C4-2B (cell line): Measurements from ENCODE around the gene ACP6.

ENCODE experiments used
- H3K27ac ChIP-seq: fragments of 450-650 bp; 2 replicates; pipeline ENCODE4 v1.5.1; 2017
- ZFX ChIP-seq: fragments of 450-650 bp; IDR thresholded peaks from 2 replicates; pipeline ENCODE4 v1.6.1; 2017
- TF ChIP-seq, protein P1 (sequence below): fragments of 450-650 bp; conservative IDR thresholded peaks from 2 replicates; pipeline ENCODE4 v1.5.1; 2017; ENCODE audit warnings: mild to moderate bottlenecking

Gene ACP6

GRCh38 chr1:147634645-147635044 lies 35.7 kb downstream of the ACP6 start:
- no peak overlapping the region for H3K27ac ChIP-seq
- no peak for TF ChIP-seq ZFX
- TF ChIP-seq, protein P1, sequence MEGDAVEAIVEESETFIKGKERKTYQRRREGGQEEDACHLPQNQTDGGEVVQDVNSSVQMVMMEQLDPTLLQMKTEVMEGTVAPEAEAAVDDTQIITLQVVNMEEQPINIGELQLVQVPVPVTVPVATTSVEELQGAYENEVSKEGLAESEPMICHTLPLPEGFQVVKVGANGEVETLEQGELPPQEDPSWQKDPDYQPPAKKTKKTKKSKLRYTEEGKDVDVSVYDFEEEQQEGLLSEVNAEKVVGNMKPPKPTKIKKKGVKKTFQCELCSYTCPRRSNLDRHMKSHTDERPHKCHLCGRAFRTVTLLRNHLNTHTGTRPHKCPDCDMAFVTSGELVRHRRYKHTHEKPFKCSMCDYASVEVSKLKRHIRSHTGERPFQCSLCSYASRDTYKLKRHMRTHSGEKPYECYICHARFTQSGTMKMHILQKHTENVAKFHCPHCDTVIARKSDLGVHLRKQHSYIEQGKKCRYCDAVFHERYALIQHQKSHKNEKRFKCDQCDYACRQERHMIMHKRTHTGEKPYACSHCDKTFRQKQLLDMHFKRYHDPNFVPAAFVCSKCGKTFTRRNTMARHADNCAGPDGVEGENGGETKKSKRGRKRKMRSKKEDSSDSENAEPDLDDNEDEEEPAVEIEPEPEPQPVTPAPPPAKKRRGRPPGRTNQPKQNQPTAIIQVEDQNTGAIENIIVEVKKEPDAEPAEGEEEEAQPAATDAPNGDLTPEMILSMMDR: no peak

GRCh38 chr1:147633759-147634158 lies 36.6 kb downstream of the ACP6 start:
- TF ChIP-seq ZFX: no peak
- TF ChIP-seq, protein P1: no peak
- no peak overlapping the region for H3K27ac ChIP-seq

DNA sequence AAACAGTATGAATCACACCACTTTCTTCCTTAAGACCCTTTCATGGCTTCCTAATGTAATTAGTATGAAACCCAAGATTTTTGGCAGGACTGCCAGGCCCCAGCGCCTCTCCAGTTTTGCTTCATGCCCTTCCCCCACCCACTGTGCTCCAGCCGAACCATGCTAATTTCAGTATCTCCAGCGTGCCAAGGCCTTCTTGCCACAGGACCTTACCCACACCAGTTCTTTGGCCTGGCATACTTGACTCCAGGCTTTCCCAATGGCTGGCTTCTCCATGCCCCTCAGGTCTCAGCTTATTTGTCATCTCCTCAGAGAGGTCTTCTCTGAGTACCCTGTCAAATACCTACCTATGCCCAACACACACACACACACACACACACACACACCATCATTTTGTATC lies 38.5 kb downstream of the ACP6 start:
- TF ChIP-seq ZFX: no peak
- TF ChIP-seq, protein P1: no peak
- H3K27ac ChIP-seq: no peak overlapping the region; the same call in 1 of the 2 replicates

DNA sequence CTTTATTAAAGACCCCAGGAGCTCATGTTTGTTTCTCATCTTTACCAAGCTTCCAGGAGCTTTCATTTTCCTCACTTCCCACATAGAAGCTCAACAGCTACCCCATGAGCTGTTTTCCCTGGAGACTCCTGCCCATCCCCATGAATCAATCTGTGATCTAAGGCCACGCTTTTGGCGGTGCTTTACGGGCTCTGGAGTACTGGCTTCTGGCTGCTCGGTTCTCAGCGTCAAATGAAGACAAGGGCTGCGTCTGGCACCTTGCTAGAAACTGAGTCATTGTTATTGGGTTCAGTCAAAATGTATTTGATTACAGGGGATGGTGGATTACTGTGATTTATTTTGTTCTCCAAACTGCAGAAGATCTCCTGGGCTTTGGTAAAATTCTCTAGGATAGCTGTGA lies 39.9 kb downstream of the ACP6 start:
- no peak overlapping the region for H3K27ac ChIP-seq
- TF ChIP-seq ZFX: no peak
- TF ChIP-seq, protein P1: no peak

DNA sequence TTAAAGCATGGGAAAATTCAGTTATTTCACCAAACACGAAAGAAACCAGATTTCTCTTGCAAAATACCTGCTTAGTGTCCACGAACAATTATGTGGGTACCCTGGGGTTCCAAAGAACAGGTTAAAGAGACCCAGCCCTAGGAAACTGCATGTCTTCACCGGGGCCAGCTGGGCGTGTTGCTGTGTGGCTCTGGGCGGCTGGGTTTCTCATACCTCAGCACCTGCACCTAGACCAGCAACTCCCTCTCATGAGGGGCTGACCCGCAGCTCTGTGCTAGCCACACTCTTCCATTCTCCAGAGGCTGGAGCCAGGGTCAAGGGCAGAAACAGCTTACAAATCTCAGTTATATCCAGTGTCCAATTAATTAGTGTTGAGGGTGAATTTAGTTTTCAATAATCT lies 40.3 kb downstream of the ACP6 start:
- H3K27ac ChIP-seq: no peak overlapping the region
- TF ChIP-seq ZFX: no peak
- TF ChIP-seq, protein P1: no peak

- TF ChIP-seq ZFX: no peak
- TF ChIP-seq, protein P1: no peak
- no peak overlapping the region for H3K27ac ChIP-seq
Observed at GRCh38 chr1:147628441-147628840, 41.9 kb downstream of the ACP6 start.

- TF ChIP-seq, protein P1: peak; percentile 93
- no peak for TF ChIP-seq ZFX
- peak overlapping the region; percentile 39 for H3K27ac ChIP-seq
Observed at GRCh38 chr1:147627435-147628110, 42.8 kb downstream of the ACP6 start.
